ENCODE results near the gene CLEC7A. TPM values are rescaled to one million over a fixed set of nuclear protein-coding genes. Genes with fewer than 3 reads are reported as not detected.

Gene CLEC7A
- total RNA-seq, 1 experiment from 2014 or later, result not detected

DNA sequence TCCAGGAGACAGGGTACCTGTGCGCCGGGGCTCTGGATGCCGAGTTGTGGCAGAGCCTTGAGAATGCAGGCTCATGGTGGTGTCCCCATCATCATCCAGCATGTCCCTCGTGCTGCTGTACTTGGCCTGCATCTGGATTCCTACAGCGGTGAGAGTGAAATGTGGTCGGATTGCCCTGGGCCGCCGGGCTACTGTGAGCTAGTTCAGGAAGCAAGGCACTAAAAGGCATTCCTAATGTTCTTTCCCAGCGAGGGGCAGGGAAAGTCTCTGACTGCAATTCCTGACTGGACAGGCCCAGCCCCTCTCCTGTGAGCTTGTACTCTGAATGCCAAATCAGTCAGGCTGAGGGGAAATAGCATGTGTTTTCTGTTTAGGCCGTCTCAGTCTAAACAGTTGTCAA, 31.2 kb downstream of the CLEC7A start, which contains the start of gene CLEC1A:
CLEC1A (minus strand) TSS at position 195 of the 400 bp plus-strand sequence; CDS start at position 132, 63 bp downstream.
- peak; percentile 76 for DNase-seq
- Histone ChIP-seq H2AFZ (ENCODE audit: low read length) (no peak within 1 kb of the TSS), H3K14ac (ENCODE audit: insufficient read depth, low read length) (no peak within 1 kb of the TSS), H3K79me2 (ENCODE audit: insufficient read depth, low read length) (no peaks in the 10 kb centered on the region), H2BK120ac (ENCODE audit: low read depth, low read length, poor library complexity, severe bottlenecking) (no peak within 1 kb of the TSS), H3T11ph (ENCODE audit: low read length) (no peak within 1 kb of the TSS), H3K79me1 (ENCODE audit: insufficient read depth, low read depth, low read length, poor library complexity, severe bottlenecking) (no peaks in the 10 kb centered on the region), H2BK5ac (ENCODE audit: insufficient read length, low read length) (no peak within 1 kb of the TSS), H3K27me3 (ENCODE audit: insufficient read depth, low read length) (no peaks in the 10 kb centered on the region), H3K56ac (ENCODE audit: insufficient read length, low read depth, low read length) (no peak within 1 kb of the TSS), H3K4me2 (ENCODE audit: insufficient read depth, insufficient read length, low read length) (no peak within 1 kb of the TSS), H2BK12ac (ENCODE audit: insufficient read length, low read depth, low read length) (no peak within 1 kb of the TSS), H2BK20ac (ENCODE audit: low read depth, low read length, poor library complexity, severe bottlenecking) (no peak within 1 kb of the TSS), H4K5ac (ENCODE audit: insufficient read length, low read depth, low read length) (no peak within 1 kb of the TSS), H2AK5ac (ENCODE audit: insufficient read length, low read length) (no peak within 1 kb of the TSS), H4K91ac (ENCODE audit: insufficient read length, low read depth, low read length) (no peak within 1 kb of the TSS), H3K9me3 (ENCODE audit: control insufficient read depth, low read depth, low read length) (no peaks in the 10 kb centered on the region), H3K4ac (ENCODE audit: low read depth, low read length) (no peak within 1 kb of the TSS), H3K18ac (ENCODE audit: insufficient read length, low read depth, low read length) (no peak within 1 kb of the TSS), H4K8ac (replicated peaks; ENCODE audit: insufficient read length, low read depth, low read length) (no peak within 1 kb of the TSS), H3K23me2 (ENCODE audit: insufficient read length, low read depth, low read length, poor library complexity, severe bottlenecking) (no peaks in the 10 kb centered on the region), H3K23ac (ENCODE audit: insufficient read length, low read depth, low read length) (no peak within 1 kb of the TSS), H3K27ac (ENCODE audit: insufficient read length, low read depth, low read length) (no peak within 1 kb of the TSS), H3K4me1 (ENCODE audit: insufficient read depth, low read length) (no peaks in the 10 kb centered on the region), H2BK15ac (ENCODE audit: low read depth, low read length) (no peak within 1 kb of the TSS), H4K20me1 (ENCODE audit: control insufficient read depth, insufficient read depth, insufficient read length) (no peaks in the 10 kb centered on the region), H3K9ac (ENCODE audit: extremely low read depth, insufficient read length, low read length) (no peak within 1 kb of the TSS)
- Mint-ChIP-seq H3K27me3 (ENCODE audit: low read depth) (no peaks in the 10 kb centered on the region), H3K36me3 (ENCODE audit: insufficient read depth in 1 of 3, low read depth in 3 of 3) (peaks cover 0 to 4% (median 0%) of the 10 kb centered on the region in 3 experiments; a peak in 3 of 7 replicates), H3K9me3 (peaks cover 5% of the 10 kb centered on the region in 2 experiments), H3K4me3 (no peak within 1 kb of the TSS), H3K4me1 (peaks cover 10 to 12% of the 10 kb centered on the region in 2 experiments), H3K27ac (peak within 1 kb of the TSS in 1 of 3 experiments; percentile 50; a peak in 2 of 7 replicates)
- no CpG with 5 or more reads among the region's 10 CpGs for WGBS (ENCODE audit: extremely low coverage, insufficient read length, low lambda C conversion rate)
- no peak for TF ChIP-seq CTCF (conservative IDR thresholded peaks at IDR 0.05)
